GM06990 (cell line): ENCODE measurements around the gene KIF25.

ENCODE experiments used
- DNase-seq: peaks from one replicate; pipeline ENCODE4 v3.0.0-alpha.2; 2011; ENCODE audit not compliant: insufficient read length; ENCODE audit errors: extremely low read depth
- H3K27me3 ChIP-seq: replicated peaks from 2 replicates; pipeline ENCODE4 v1.6.0; 2011; ENCODE audit warnings: low read length; ENCODE audit not compliant: control insufficient read depth, insufficient read depth
- H3K36me3 ChIP-seq: 2 replicates; pipeline ENCODE4 v1.5.1; 2011; ENCODE audit warnings: low read length; ENCODE audit not compliant: control insufficient read depth, insufficient read depth
- H3K4me3 ChIP-seq: replicated peaks from 2 replicates; pipeline ENCODE4 v1.5.1; 2011; ENCODE audit warnings: low read depth, mild to moderate bottlenecking, control low read depth, low read length
- TF ChIP-seq, protein P1 (sequence below): IDR thresholded peaks from 2 replicates; pipeline ENCODE4 v1.5.1; 2011; ENCODE audit warnings: low read length, control low read depth, mild to moderate bottlenecking, inconsistent platforms; ENCODE audit not compliant: insufficient read depth, poor library complexity, severe bottlenecking

The KIF25 gene

GRCh38 chr6:167997642-167998041 lies at the start of gene KIF25:
TSS of gene KIF25 (plus strand) at chr6:167997671. CDS start at chr6:168029586, 31,915 bp downstream.
- H3K4me3 ChIP-seq, result no peak within 1 kb of the TSS
- H3K27me3 ChIP-seq, result no peaks in the 10 kb centered on the region
- TF ChIP-seq, protein P1, sequence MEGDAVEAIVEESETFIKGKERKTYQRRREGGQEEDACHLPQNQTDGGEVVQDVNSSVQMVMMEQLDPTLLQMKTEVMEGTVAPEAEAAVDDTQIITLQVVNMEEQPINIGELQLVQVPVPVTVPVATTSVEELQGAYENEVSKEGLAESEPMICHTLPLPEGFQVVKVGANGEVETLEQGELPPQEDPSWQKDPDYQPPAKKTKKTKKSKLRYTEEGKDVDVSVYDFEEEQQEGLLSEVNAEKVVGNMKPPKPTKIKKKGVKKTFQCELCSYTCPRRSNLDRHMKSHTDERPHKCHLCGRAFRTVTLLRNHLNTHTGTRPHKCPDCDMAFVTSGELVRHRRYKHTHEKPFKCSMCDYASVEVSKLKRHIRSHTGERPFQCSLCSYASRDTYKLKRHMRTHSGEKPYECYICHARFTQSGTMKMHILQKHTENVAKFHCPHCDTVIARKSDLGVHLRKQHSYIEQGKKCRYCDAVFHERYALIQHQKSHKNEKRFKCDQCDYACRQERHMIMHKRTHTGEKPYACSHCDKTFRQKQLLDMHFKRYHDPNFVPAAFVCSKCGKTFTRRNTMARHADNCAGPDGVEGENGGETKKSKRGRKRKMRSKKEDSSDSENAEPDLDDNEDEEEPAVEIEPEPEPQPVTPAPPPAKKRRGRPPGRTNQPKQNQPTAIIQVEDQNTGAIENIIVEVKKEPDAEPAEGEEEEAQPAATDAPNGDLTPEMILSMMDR, result no peak
- no peaks in the 10 kb centered on the region for H3K36me3 ChIP-seq
- DNase-seq, result no peak

DNA sequence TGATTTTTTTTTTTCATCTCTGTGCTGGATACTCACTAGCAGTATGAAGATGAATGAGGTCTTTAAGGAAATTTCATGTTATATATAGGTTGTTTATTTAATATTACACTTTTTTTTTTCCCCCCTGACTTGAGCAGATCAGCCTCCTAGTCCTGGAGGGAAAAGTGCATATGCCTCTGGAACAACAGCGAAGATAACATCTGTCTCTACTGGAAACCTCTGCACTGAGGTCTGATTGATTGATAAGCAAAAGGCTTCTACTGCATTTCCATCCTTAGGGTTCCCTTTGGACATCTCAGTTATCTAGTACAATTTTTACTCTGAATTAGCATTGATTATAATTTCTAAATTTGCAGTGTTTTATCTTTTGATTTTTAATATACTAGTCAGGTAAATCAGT lies 49.8 kb upstream of the KIF25 start:
- Histone ChIP-seq H3K4me3 (no peak overlapping the region), H3K36me3 (peaks cover 9% of the 10 kb centered on the region), H3K27me3 (no peaks in the 10 kb centered on the region)
- TF ChIP-seq, protein P1, result no peak
- DNase-seq, result no peak

GRCh38 chr6:167948716-167949115 lies 48.8 kb upstream of the KIF25 start:
- Histone ChIP-seq H3K27me3 (no peaks in the 10 kb centered on the region), H3K36me3 (peaks cover 9% of the 10 kb centered on the region), H3K4me3 (no peak overlapping the region)
- DNase-seq, result no peak
- TF ChIP-seq, protein P1, result no peak

DNA sequence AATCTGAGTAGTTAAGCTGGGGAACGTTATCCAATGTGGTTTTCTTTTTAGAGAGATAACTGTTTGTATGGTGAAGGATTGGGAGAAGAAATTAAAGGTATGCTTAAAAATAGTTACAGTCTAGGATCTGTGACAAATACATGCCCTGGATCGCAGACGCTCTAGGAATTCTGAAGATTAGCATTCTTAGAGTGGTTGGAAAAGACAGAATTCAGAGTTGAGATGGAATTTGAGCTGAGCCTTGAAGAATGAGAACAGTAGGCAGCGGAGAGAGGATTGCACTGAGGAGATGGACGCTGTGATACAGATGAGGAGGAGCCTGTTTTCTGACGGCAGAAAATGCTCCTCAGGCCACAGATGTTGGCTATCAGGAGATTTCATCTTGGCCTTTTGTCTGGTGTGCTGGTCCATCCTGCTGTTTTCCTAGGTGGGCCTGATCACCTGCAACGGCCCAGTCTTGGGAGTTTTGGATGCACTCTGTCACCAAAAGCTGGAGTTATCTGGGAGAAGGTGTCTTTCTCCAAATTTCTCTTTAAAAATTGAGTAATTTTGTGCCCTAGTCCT lies 48.3 kb upstream of the KIF25 start:
- Histone ChIP-seq H3K4me3 (no peak overlapping the region), H3K36me3 (peaks cover 9% of the 10 kb centered on the region), H3K27me3 (no peaks in the 10 kb centered on the region)
- TF ChIP-seq, protein P1, result no peak
- DNase-seq, result no peak

GRCh38 chr6:167951781-167952511 lies 45.5 kb upstream of the KIF25 start:
- H3K4me3 ChIP-seq, result no peak overlapping the region
- H3K27me3 ChIP-seq, result no peaks in the 10 kb centered on the region
- TF ChIP-seq, protein P1, result no peak
- peaks cover 7% of the 10 kb centered on the region for H3K36me3 ChIP-seq
- no peak for DNase-seq
